GM23248 (cell line): ENCODE results near the gene ATN1.

Experiments used
- EZH2 ChIP-seq: fragments of 200-600 bp; sonication (generic); IDR thresholded peaks from 2 replicates; pipeline ENCODE4 v1.6.1; 2018; ENCODE audit warnings: antibody characterized with exemption, mild to moderate bottlenecking; ENCODE audit not compliant: insufficient read depth, poor library complexity, severe bottlenecking
- EZH2phosphoT487 ChIP-seq: fragments of 200-600 bp; sonication (generic); IDR thresholded peaks from 2 replicates; pipeline ENCODE4 v1.6.1; 2018; ENCODE audit warnings: antibody characterized with exemption, moderate library complexity, mild to moderate bottlenecking, low read depth; ENCODE audit not compliant: insufficient read depth

DNA sequence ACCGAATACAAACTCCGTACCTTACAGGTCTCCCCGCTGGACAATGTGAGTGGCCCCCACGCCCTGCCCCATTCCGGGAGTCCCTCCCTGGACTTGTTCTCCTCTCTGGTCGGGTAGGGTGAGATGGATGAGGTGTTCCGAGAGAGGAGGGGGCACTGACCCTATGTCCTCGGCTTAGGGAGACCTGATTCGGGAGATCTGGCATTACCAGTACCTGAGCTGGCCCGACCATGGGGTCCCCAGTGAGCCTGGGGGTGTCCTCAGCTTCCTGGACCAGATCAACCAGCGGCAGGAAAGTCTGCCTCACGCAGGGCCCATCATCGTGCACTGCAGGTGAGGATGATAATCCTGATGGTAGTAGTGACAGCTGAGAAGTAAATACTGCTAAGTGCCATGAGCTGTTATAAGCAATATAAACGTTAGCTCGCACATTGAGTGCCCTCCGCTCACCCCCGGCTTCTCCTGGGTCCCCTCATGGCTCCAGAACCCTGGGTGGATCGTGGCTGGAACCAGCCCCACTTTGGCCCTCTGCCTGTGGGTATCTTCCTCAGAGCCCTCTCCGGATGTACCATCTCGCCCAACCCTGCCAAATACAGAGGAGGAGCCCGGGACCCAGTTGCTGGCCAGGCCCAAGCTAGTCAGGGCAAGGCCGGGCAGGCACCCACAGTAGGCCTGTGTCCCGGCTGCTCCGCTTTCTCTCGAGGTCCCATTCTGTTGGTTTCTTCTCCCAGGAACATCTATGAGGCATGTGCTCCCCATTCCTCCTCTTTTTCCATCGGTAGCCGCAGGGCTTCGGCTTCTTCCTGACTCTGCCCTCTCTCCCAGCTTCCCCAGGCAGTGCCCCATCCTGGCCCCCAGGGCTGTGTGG lies 30.2 kb downstream of the ATN1 start:
- TF ChIP-seq EZH2 (no peak), EZH2phosphoT487 (no peak)
